ENCODE data around the gene PRAC2.

GRCh38 chr17:48711128-48711527 is 11.9 kb upstream of the PRAC2 start:
- TF ChIP-seq CTCF (IDR thresholded peaks at IDR 0.05; ENCODE audit: insufficient read depth, low read depth, low read length) (no peak), EZH2 (IDR thresholded peaks at IDR 0.05; ENCODE audit: insufficient read depth, low read length) (no peak)

Data from astrocyte (in vitro differentiated cells and primary cell).